ENCODE measurements around the gene SEMA4C. TPM values are rescaled to one million over a fixed set of nuclear protein-coding genes. Genes with fewer than 3 reads are reported as not detected.

The SEMA4C gene
- 0.09 TPM in 1 of 2 replicates, not detected in the other for polyA plus RNA-seq

GRCh38 chr2:96869822-96870625 lies at the start of gene SEMA4C:
Gene SEMA4C, minus strand, starts transcription at chr2:96870080. Its CDS starts 2,194 bp downstream, at chr2:96867886.

GRCh38 chr2:96857667-96858372 lies 12.1 kb downstream of the SEMA4C start, which contains the start of gene ANKRD39:
Gene ANKRD39, minus strand, starts transcription at chr2:96858016. Its CDS starts 29 bp downstream, at chr2:96857987.

GRCh38 chr2:96843538-96844268 lies 26.2 kb downstream of the SEMA4C start, which contains the start of gene ANKRD23:
Gene ANKRD23, minus strand, starts transcription at chr2:96844021. Its CDS starts 29 bp downstream, at chr2:96843992.

GRCh38 chr2:96816127-96816835 lies 53.6 kb downstream of the SEMA4C start, which contains the start of gene CNNM3:
Gene CNNM3, plus strand, starts transcription at chr2:96816268. Its CDS starts 10 bp downstream, at chr2:96816278.

Other genes with a start within 250 kb of the SEMA4C start
- gene KANSL3, start 231.8 kb downstream of the SEMA4C start, polyA plus RNA-seq = 3.8 and 7.3 TPM in 2 replicates
- gene FER1L5, start 227.3 kb downstream of the SEMA4C start, polyA plus RNA-seq = not detected in 2 replicates
- 15.8 and 17.2 TPM in 2 replicates for gene LMAN2L, start 130.0 kb downstream of the SEMA4C start, polyA plus RNA-seq
- gene CNNM4, start 109.2 kb downstream of the SEMA4C start, polyA plus RNA-seq = 4.2 and 5.3 TPM in 2 replicates
- 1.1 and 2.0 TPM in 2 replicates for gene CNNM3, start 53.8 kb downstream of the SEMA4C start, polyA plus RNA-seq
- gene ANKRD23, start 26.1 kb downstream of the SEMA4C start, polyA plus RNA-seq = 2.2 TPM in 1 of 2 replicates, not detected in the other
- 49.9 and 50.2 TPM in 2 replicates for gene ANKRD39, start 12.1 kb downstream of the SEMA4C start, polyA plus RNA-seq
- not detected in 2 replicates for gene FAM178B, start 116.5 kb upstream of the SEMA4C start, polyA plus RNA-seq
- 11.6 and 12.1 TPM in 2 replicates for gene FAHD2B, start 224.8 kb upstream of the SEMA4C start, polyA plus RNA-seq
- gene ANKRD36, start 243.1 kb upstream of the SEMA4C start, polyA plus RNA-seq = 15.3 and 19.4 TPM in 2 replicates